Neuronal stem cell (in vitro differentiated cells): ENCODE data around the gene CHID1.

Source experiments
- DNase-seq: peaks from one replicate; pipeline ENCODE4 v3.0.0-alpha.2; 2013; ENCODE audit warnings: low spot score
- H2AFZ ChIP-seq: one replicate; pipeline ENCODE4 v1.6.1; 2013; ENCODE audit warnings: mild to moderate bottlenecking, low read length, inconsistent platforms
- H2AK5ac ChIP-seq: 2 replicates; pipeline ENCODE4 v1.6.1; 2013; ENCODE audit warnings: low read depth, mild to moderate bottlenecking, inconsistent platforms, low read length, moderate library complexity, mixed read lengths
- H2BK120ac ChIP-seq: 2 replicates; pipeline ENCODE4 v1.6.1; 2013; ENCODE audit warnings: low read depth, mild to moderate bottlenecking, inconsistent platforms, low read length, moderate library complexity, mixed read lengths
- H2BK12ac ChIP-seq: one replicate; pipeline ENCODE4 v1.6.1; 2013; ENCODE audit warnings: low read length, inconsistent platforms
- H2BK15ac ChIP-seq: 2 replicates; pipeline ENCODE4 v1.6.1; 2013; ENCODE audit warnings: mild to moderate bottlenecking, low read length, inconsistent platforms, mixed read lengths
- H2BK5ac ChIP-seq: one replicate; pipeline ENCODE4 v1.6.1; 2013; ENCODE audit warnings: inconsistent platforms, mild to moderate bottlenecking, low read length, moderate library complexity
- H3K14ac ChIP-seq: one replicate; pipeline ENCODE4 v1.6.1; 2013; ENCODE audit warnings: low read length, inconsistent platforms
- H3K18ac ChIP-seq: 2 replicates; pipeline ENCODE4 v1.6.1; 2013; ENCODE audit warnings: low read length, inconsistent platforms
- H3K23ac ChIP-seq: 2 replicates; pipeline ENCODE4 v1.6.1; 2013; ENCODE audit warnings: low read depth, mild to moderate bottlenecking, mixed read lengths, low read length, inconsistent platforms; ENCODE audit not compliant: poor library complexity
- H3K27ac ChIP-seq: replicated peaks from 3 replicates; pipeline ENCODE4 v1.5.1; 2013; ENCODE audit warnings: low read length, inconsistent platforms
- H3K27me3 ChIP-seq, 3 experiments: 2 replicates each; pipeline ENCODE4 v1.6.1; 2013; ENCODE audit warnings: low read length in 3 of 3, mild to moderate bottlenecking in 2 of 3, inconsistent platforms in 1 of 3, low read depth in 1 of 3, mixed read lengths in 1 of 3, moderate library complexity in 1 of 3; ENCODE audit not compliant: control insufficient read depth in 3 of 3, insufficient read depth in 3 of 3
- H3K36me3 ChIP-seq, 2 donors: replicated peaks in 1 of 2; 2 replicates each; pipeline ENCODE4 v1.6.1; 2013; ENCODE audit warnings: low read length in 2 of 2; ENCODE audit not compliant: control insufficient read depth in 2 of 2, insufficient read depth in 2 of 2
- H3K4ac ChIP-seq: 2 replicates; pipeline ENCODE4 v1.6.1; 2013; ENCODE audit warnings: inconsistent platforms, mild to moderate bottlenecking, low read length, moderate library complexity
- H3K4me1 ChIP-seq, 2 donors: 1 replicate in 1 of 2; 2 replicates in 1 of 2; pipeline ENCODE4 v1.6.1; 2013; ENCODE audit warnings: low read length in 2 of 2, low read depth in 1 of 2; ENCODE audit not compliant: control insufficient read depth in 2 of 2, insufficient read depth in 1 of 2
- H3K4me2 ChIP-seq: one replicate; pipeline ENCODE4 v1.6.1; 2013; ENCODE audit warnings: mild to moderate bottlenecking, low read length, inconsistent platforms; ENCODE audit not compliant: insufficient read depth, poor library complexity, severe bottlenecking
- H3K4me3 ChIP-seq, 2 donors: 2 replicates each; pipeline ENCODE4 v1.5.1; 2013; ENCODE audit warnings: low read length in 2 of 2, mild to moderate bottlenecking in 2 of 2, inconsistent platforms in 1 of 2, moderate library complexity in 1 of 2
- H3K79me1 ChIP-seq: one replicate; pipeline ENCODE4 v1.6.1; 2013; ENCODE audit warnings: low read depth, mild to moderate bottlenecking, inconsistent platforms, low read length, moderate library complexity
- H3K9ac ChIP-seq: one replicate; pipeline ENCODE4 v1.6.1; 2013; ENCODE audit warnings: mild to moderate bottlenecking, low read depth, low read length, inconsistent platforms; ENCODE audit not compliant: poor library complexity
- H3K9me3 ChIP-seq, 2 donors: replicated peaks in 1 of 2; 2 replicates each; pipeline versions ENCODE3 to v1.6.1; 2013; ENCODE audit warnings: low read length in 2 of 2, mild to moderate bottlenecking in 2 of 2, inconsistent platforms in 1 of 2, low read depth in 1 of 2, mixed read lengths in 1 of 2, moderate library complexity in 1 of 2; ENCODE audit not compliant: control insufficient read depth in 2 of 2, insufficient read depth in 1 of 2
- H4K8ac ChIP-seq: one replicate; pipeline ENCODE4 v1.6.1; 2013; ENCODE audit warnings: low read depth, mild to moderate bottlenecking, inconsistent platforms, low read length, moderate library complexity
- H4K91ac ChIP-seq: one replicate; pipeline ENCODE4 v1.6.1; 2013; ENCODE audit warnings: low read length, low read depth, mild to moderate bottlenecking, inconsistent platforms; ENCODE audit not compliant: poor library complexity
- WGBS, 2 donors: extraction: QIAGEN DNeasy Blood & Tissue Kit; methylation state at CpG; one replicate each; pipeline ENCODE4 v1.1.7; 2013; ENCODE audit warnings: missing lambda C conversion rate in 2 of 2, mixed read lengths in 1 of 2; ENCODE audit not compliant: insufficient read length in 2 of 2, insufficient replicate concordance in 1 of 2; ENCODE audit errors: extremely low coverage in 2 of 2; 5-methylcytosine and 5-hydroxymethylcytosine counted together

Gene CHID1

GRCh38 chr11:888310-889212 lies 22.0 kb downstream of the CHID1 start:
- Histone ChIP-seq H2BK15ac (no peak overlapping the region), H3K4me2 (no peak overlapping the region), H3K9ac (peak overlapping the region; percentile 77), H2BK5ac (no peak overlapping the region), H3K79me1 (peaks cover 8% of the 10 kb centered on the region), H3K27me3 (no peaks in the 10 kb centered on the region), H2AK5ac (no peak overlapping the region), H3K14ac (peak overlapping the region; percentile 82), H3K18ac (peak overlapping the region; percentile 28), H4K91ac (no peak overlapping the region), H3K4me1 (peaks cover 0 to 12% of the 10 kb centered on the region in 2 donors), H3K9me3 (no peaks in the 10 kb centered on the region), H2AFZ (no peak overlapping the region), H2BK12ac (no peak overlapping the region), H4K8ac (no peak overlapping the region), H2BK120ac (no peak overlapping the region), H3K4me3 (no peak overlapping the region), H3K36me3 (peaks cover 21 to 48% of the 10 kb centered on the region in 2 donors), H3K27ac (no peak overlapping the region), H3K23ac (peak overlapping the region; percentile 86), H3K4ac (no peak overlapping the region)
- no peak for DNase-seq
- WGBS, 2 donors = no CpG with 5 or more reads among the region's 45 CpGs

DNA sequence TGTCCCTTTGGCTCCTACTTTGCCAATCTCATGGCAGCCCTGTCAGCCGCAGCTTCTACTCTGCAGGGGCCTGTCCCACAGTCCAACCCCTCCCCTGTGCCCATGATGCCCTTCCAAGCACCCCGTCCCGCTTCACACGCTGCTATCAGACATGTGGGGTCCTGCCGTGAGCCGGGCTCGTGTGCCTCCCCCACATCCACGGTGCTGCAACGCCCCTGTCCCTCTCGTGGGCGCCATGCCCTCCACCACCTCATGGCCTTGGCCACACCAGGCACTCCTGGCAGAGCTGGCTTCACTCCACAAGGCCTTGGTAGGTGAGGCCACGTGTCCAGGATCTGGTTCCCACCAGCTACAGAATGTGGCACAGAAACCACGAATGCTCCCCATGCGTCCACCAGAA lies 23.0 kb downstream of the CHID1 start:
- Histone ChIP-seq H3K18ac (no peak overlapping the region), H3K4me3 (peak overlapping the region in 1 of 2 donors; percentile 9), H3K27ac (no peak overlapping the region), H3K23ac (peak overlapping the region; percentile 86), H3K79me1 (peaks cover 8% of the 10 kb centered on the region), H3K9ac (no peak overlapping the region), H3K4me2 (no peak overlapping the region), H3K27me3 (no peaks in the 10 kb centered on the region), H3K36me3 (peaks cover 22 to 56% of the 10 kb centered on the region in 2 donors), H4K8ac (no peak overlapping the region), H2BK15ac (no peak overlapping the region), H2BK5ac (no peak overlapping the region), H3K14ac (no peak overlapping the region), H2AFZ (no peak overlapping the region), H3K4ac (no peak overlapping the region), H2BK12ac (no peak overlapping the region), H2AK5ac (peak overlapping the region; percentile 24), H4K91ac (no peak overlapping the region), H2BK120ac (no peak overlapping the region), H3K9me3 (no peaks in the 10 kb centered on the region), H3K4me1 (peaks cover 0 to 12% of the 10 kb centered on the region in 2 donors)
- no peak for DNase-seq
- WGBS, 2 donors = no CpG with 5 or more reads among the region's 14 CpGs

DNA sequence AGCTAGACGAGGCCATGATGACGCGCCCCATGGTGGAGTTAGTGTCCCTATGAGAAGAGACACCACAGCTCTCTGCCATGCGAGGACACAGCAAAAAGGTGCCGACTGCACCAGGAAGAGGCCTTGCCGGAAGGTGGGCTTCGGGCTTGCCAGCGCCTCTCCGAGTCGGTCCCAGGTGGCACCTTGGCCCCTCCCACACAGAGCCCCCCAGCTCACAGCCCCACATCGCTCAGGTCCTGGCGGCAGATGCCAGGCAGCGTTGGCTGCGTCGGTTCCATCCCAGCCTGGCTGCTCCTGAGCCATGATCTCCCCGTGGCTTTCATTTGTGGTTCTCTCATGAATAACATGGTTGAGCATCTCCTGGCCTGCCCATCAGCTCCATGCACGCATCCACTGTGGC lies 24.0 kb downstream of the CHID1 start:
- H2BK5ac ChIP-seq = no peak overlapping the region
- H3K4ac ChIP-seq = no peak overlapping the region
- H3K9ac ChIP-seq = no peak overlapping the region
- no peak overlapping the region for H3K4me3 ChIP-seq
- DNase-seq = no peak
- H2BK12ac ChIP-seq = no peak overlapping the region
- WGBS, 2 donors = no CpG with 5 or more reads among the region's 17 CpGs
- peaks cover 8% of the 10 kb centered on the region for H3K79me1 ChIP-seq
- H3K18ac ChIP-seq = no peak overlapping the region
- H2AFZ ChIP-seq = no peak overlapping the region
- H3K36me3 ChIP-seq = peaks cover 22 to 61% of the 10 kb centered on the region in 2 donors
- no peak overlapping the region for H2BK15ac ChIP-seq
- peaks cover 0 to 11% of the 10 kb centered on the region in 2 donors for H3K4me1 ChIP-seq
- H3K9me3 ChIP-seq = no peaks in the 10 kb centered on the region
- H2BK120ac ChIP-seq = no peak overlapping the region
- H3K4me2 ChIP-seq = no peak overlapping the region
- no peak overlapping the region for H4K8ac ChIP-seq
- H3K23ac ChIP-seq = peak overlapping the region; percentile 43
- H3K14ac ChIP-seq = no peak overlapping the region
- no peaks in the 10 kb centered on the region for H3K27me3 ChIP-seq
- H3K27ac ChIP-seq = no peak overlapping the region
- H4K91ac ChIP-seq = no peak overlapping the region
- no peak overlapping the region for H2AK5ac ChIP-seq

DNA sequence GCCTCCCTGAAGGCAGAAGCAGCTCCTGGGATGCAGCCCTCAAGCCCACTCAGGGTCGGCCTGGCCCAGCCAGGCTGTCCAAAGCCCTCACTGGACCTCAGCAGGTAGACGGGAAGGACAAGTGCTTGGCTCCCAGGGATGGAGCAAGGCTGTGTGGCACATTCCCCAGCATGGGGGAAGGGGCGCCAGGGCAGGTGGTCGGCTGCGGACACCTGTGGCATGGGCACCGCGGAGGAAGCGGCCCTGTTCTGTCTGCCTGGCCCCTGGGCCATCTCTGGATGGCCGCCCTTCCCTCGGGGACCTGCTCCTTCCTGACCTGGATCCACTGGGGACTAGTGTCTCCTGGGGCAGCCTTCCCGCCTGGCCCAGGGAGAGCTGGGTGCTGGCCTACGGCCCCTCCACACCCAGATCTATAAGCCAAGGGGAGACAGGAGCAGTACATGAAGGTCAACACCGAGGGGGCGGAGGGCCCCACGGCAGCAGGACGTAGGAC lies 26.0 kb downstream of the CHID1 start:
- Histone ChIP-seq H3K9me3 (no peaks in the 10 kb centered on the region), H3K23ac (peak overlapping the region; percentile 65), H2BK120ac (no peak overlapping the region), H3K4me3 (peak overlapping the region in 1 of 2 donors; percentile 25), H3K4me1 (no peaks in the 10 kb centered on the region), H4K8ac (no peak overlapping the region), H3K27ac (no peak overlapping the region), H4K91ac (no peak overlapping the region), H2BK5ac (no peak overlapping the region), H2AK5ac (no peak overlapping the region), H3K4ac (peak overlapping the region; percentile 76), H3K18ac (no peak overlapping the region), H2AFZ (no peak overlapping the region), H3K36me3 (peaks cover 33 to 69% of the 10 kb centered on the region in 2 donors), H3K4me2 (no peak overlapping the region), H3K14ac (peak overlapping the region; percentile 21), H3K27me3 (no peaks in the 10 kb centered on the region), H3K9ac (no peak overlapping the region), H3K79me1 (peaks cover 11% of the 10 kb centered on the region), H2BK12ac (peak overlapping the region; percentile 58), H2BK15ac (no peak overlapping the region)
- no CpG with 5 or more reads among the region's 16 CpGs for WGBS, 2 donors
- no peak for DNase-seq
